HG02588 (cell line): ENCODE results near the gene CTTN.
"Not testable (repeated sequence)": the region's sequence is repeated elsewhere in the genome, so short reads cannot be mapped to it uniquely, and the experiment has no call there.

ENCODE experiments used
- ATAC-seq: cut with Tn5 transposase; IDR thresholded peaks from one replicate; pipeline ENCODE4 v1.9.1; 2021; ENCODE audit warnings: mild to moderate bottlenecking, moderate library complexity; ENCODE audit not compliant: unreplicated experiment

The CTTN gene

DNA sequence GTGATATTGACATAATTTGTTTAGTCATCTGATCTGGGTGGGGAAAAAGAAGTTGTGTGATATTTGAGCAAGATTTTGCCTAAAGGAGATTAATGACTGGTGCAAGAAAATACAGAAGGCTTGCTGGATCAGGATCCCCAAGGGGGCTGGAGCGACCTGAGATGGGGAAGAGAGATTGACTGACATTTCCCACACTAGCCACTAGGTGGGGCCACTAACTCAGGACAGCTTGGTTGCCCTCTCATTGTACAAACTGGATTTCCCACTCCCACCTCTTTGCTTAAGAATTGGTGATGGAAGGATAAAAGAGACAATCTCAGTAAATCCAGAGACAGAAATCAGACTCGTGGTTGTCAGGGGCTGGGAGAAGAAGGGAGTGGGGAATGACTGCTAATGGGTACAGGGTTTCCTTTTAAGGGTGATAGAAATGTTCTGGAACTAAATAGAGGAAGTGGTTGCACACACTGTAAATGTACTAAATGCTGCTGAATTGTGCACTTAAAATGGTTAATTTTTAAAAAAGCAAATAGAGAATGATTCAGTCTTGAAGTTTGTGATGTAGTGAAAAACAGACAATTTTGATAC, 50.7 kb downstream of the CTTN start:
- ATAC-seq = no peak

- no peak for ATAC-seq
Observed at GRCh38 chr11:70454197-70454767, 56.0 kb downstream of the CTTN start.

DNA sequence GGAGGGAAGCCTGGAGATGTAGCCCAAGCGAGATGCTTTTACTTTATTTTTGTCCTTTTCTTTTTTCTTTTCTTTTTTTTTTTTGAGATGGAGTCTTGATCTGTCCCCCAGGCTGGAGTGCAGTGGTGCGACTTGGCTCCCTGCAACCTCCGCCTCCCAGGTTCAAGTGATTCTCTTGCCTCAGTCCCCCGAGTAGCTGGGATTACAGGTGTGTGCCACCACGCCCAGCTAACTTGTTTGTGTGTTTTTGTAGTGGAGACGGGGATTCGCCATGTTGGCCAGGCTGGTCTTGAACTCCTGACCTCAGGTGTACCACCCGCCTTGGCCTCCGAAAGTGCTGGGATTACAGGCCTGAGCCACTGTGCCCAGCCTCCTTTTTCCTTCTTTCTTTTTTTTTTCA, 56.5 kb downstream of the CTTN start:
- not testable (repeated sequence) for ATAC-seq

GRCh38 chr11:70455354-70455753, 57.0 kb downstream of the CTTN start:
- no peak for ATAC-seq

DNA sequence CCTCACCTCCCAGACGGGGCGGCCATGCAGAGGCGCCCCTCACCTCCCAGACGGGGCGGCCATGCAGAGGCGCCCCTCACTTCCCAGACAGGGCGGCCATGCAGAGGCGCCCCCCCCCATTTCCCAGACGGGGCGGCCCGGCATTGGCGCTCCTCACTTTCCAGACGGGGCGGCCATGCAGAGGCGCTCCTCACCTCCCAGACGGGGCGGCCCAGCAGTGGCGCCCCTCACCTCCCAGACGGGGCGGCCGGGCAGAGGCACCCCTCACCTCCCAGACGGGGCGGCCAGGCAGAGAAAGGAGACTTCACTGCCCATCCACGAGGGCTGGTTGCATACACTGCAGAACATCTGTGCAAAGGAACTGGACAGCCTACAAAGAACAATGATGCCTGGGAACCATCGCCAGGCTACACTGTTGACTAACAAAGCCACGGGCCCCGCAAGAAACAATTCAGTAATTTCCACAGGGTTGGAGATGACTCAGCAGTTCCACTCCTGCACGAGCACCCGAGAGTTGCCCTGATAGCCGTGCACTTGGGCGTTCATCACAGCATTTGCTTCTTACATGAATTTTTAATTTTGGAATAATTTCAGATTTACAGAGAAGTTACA, 58.7 kb downstream of the CTTN start:
- ATAC-seq = no peak

DNA sequence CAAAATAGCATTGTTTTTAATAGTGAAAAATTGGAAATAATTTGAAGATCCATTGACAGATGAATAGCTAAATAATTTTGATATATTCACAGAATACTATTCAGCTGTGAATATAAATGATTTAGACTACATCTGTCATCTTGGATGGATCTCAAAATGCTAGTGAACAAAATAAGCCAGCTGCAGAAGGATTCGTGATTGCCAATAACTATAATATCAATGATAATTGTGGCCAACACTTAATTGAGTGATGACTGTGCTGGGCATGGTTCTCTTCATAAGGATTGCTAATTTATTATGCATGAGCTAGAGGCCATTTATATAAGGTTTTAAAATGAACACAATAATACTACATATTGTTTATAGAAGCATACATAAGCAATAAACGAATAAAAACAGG, 60.4 kb downstream of the CTTN start:
- ATAC-seq = no peak

- no peak for ATAC-seq
Observed at GRCh38 chr11:70460111-70460510, 61.8 kb downstream of the CTTN start.

DNA sequence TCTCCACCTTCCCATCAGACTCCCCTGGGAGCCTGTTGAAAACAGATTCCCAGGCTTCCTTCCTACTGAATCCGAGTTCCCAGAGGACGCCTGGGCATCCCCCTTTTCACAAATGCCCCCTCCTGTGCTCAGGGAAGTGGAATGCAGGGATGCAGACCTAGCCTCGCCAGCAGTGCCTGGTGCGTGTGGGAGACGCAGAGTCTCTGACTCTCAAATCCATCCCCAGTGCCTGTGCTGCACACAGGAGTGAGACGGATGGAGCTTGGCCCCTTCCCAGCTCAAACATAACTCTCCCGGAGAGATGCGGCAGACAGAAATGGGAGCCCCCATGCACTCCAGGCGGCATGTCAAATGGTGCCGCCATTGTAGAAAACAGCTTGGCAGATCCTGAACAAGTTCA, 62.6 kb downstream of the CTTN start:
- no peak for ATAC-seq

GRCh38 chr11:70462818-70463477, 64.6 kb downstream of the CTTN start:
- no peak for ATAC-seq

- ATAC-seq = no peak
Observed at GRCh38 chr11:70463478-70464255, 65.3 kb downstream of the CTTN start.

GRCh38 chr11:70464509-70465361, 66.4 kb downstream of the CTTN start:
- ATAC-seq = no peak

DNA sequence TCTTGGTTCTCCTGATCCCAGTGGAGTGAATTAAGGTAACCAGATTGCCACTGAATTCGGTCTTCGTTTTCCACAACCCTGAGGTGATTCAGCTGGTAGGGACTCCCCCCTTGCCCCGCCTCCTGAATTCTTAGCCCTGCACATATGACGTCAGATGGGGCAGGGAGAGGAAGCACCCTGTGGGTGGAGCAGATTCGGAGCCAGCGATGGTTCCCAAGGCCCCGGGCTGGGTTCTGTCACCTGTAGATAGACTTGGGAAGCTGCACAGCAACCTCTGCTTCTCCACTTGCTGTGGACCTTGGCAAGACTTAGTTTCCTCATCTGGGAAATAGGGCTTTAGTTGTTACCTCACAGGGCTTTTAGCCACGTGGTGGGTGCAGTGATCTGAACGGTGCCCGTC, 67.8 kb downstream of the CTTN start:
- no peak for ATAC-seq

DNA sequence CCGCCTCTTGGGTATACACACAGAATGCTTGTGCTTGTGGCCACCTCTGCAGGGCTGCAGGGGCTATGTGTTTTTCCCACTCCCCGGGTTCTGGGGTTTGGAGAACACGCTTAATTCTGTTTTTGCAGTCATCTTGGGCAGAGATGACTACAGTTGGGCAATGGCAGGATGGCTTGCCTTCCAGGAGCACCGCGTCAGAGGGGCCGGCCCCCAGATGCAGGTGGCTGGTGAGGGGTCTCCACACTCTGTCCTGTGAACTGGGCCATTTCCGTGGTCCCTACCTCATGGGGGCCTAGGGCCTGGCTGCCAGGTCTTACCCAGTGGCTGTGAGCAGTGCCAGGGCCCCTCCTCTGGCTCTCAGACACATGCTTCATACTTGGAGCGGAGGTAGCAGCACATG, 68.3 kb downstream of the CTTN start:
- no peak for ATAC-seq

DNA sequence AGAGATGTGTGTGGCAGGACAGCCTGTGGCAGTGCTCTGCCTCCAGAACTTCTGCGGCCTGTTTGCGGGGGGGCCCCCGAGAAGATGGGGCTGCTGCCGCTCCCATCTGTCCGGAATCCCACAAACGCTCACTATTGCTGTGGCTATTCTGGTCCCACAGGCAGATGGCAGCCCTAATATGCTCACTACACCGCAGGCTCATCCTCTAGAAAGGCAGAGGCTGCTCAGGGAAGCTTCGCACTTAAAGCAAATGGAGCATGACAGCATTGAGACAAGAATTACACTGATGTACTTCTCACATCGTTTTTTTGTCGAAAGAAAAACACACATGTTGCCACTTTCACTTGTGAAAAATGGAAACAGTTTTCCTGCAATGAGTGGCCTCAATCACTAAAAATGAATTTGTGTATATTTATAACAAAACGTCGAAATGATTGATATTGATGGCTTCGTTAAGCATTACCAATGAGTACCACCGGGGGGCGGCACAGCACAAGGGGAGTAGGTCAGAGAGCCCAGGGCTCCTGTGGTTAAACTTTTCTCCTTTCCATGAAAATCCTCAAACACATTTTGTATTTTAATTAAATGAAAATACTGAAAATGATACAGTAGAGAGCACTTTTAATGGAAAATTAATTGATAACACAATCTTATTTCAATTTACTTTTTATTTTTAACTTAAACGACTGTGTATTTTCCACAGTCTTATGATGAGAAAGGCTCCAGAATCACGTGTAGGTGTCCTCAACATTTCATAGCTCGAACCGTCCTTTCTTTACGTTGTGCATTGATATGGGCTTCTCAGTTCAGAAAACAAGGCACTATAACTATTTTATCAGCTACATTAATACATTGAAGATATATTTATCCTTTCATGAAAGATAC, 69.1 kb downstream of the CTTN start:
- no peak for ATAC-seq

DNA sequence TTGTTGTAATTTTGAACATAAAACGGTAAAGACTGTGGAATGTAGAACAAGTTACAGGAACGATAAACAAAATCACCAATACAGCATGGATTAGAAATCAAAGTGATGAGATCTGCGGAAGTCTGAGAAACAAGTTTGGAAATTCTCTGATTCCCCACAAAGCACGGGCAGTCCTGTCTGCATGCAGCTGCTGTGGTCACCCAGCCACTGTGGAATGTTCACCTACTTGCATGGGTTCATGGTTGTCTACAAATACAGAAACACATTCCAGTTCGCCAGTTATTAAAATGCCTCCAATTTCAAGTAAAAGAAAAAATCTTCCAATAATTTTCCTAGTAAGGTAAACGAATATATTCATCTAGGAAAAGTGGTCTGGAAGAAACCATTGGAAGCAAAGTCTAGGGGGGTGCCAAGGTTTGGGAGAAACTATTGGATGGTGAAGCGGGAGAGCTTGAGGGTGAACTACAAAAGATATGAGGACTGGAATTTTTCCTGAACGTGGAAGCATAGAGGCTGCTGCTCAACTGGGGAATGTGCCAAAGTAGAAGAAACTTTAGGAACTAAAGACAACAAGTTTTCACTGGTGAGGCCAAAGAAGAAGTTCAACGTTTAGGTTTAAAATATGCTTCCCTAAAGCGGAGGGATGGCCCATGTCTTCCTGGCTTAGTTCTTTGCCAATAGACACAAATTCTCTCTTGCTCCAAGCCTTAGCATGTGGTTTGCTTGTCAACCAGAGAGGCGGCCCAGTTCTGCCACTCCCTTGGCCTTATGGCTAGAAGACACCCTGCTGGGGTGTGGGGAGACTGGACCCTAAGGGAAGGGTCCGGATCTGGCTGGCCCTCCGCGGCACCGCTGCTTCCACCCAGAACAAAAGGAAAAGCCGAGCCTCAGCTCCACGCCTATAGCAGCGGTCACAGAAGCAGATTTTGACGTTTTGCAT, 70.2 kb downstream of the CTTN start:
- ATAC-seq = no peak

DNA sequence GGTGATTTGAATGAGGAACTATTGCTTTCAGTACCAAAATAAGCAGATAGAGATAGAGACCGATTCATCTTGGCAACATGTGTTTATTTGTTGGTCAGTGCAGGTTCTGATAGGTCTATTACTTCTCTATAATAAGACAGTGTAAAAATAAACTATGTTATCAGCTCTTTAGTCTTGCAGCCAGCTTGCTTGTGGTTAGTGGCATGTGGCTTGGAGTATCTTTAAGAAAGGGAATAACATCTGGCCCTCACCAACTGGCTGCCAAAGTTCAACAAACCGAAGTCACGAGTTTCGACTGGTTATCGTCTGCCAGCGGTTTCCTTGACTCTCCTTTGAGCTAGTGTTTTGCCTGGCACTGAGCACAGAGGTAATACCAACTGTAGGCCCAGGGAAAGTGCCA, 71.8 kb downstream of the CTTN start:
- ATAC-seq = peak; percentile 72

- no peak for ATAC-seq
Observed at GRCh38 chr11:70471254-70471653, 72.9 kb downstream of the CTTN start.

- no peak for ATAC-seq
Observed at GRCh38 chr11:70472240-70472639, 73.9 kb downstream of the CTTN start.
